ENCODE measurements around the gene EFHD2.
"Not testable (repeated sequence)": the region's sequence is repeated elsewhere in the genome, so short reads cannot be mapped to it uniquely, and the experiment has no call there.

The EFHD2 gene

DNA sequence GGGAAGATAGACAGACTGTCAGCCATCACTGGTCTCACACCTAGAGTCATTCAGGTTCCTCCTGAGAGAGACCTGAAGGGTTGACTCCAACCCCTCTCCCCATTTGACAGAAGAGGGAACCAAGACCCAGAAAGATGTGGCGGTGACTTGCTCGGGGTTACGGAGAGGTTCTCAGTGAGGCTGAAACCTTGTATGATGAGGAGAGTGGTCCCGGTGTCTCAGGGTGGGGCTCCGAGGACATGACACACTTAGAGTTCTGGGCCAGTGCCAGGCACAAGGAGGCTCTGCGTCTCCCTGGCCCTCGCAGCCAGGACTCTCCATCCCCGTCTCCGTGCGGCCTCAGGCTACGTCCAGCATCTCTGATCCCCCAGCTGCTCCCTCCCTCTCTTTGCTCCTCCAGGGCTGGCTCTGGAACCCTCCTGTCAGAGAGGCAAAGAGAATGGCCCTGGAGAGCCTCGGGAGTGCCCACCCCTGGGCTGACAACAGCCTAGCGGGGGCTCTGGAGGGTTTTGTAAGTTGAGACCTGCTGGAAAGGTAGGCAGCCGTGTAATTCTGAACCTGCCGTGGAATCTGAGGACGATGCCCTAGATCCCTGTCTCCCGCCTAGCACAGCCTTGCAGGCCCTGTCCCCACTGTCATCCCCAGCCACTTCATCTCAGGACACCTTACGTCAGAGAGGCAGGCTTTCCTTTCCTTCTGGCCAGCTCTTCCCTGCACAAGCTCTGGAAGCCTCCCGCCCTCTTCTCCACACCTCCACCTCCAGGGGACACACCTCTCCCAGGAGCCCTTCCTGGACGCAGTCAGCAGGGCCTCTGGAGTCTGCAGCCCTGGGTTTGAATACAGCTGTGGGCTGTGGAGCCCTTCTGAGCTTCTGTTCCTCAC, 4.1 kb downstream of the EFHD2 start:
- peak in 1 of 2 donors; percentile 6 for DNase-seq

- peak in 1 of 2 donors; percentile 10 for DNase-seq
Measured at GRCh38 chr1:15414445-15414983, 4.8 kb downstream of the EFHD2 start.

DNA sequence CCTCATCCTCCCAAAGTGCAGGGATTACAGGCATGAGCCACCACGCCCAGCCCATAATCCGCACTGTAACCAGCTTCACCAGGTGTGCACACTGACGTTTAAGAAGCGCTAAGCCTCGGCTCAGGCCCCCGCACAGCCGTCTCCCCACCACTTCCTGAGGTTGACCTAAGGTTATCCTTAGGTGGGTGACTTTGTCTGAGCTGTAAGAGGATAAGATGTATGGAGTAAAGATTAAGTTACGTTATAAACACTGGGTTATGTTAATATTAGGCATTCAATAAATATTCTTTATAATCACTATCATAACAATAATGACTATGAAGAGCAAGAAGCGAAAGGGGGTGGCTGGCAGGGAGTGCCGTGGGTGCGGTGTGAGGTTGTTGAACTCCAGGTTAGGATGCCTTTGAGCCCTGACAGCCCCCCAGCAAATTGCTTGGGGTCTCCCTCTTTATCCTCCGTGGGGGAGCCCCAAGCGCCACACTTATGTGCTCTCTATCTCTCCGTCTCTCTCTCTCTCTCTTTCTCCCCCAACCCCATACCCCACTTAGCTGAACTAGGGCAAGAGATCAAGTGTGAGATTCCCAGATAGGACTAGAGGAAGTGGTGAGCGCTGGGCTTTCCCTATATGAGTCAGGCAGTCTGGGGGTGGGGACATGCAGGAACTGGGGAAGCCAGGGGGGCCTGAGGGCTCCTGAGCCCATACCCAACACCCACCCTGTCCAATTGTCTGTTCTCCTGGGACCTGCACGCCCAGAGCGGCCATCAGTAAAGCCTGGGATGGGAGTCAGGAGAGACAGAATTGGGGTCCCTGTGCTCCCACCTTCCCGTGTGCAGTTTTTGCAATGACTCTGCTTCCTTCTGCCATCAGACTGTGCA, 7.6 kb downstream of the EFHD2 start:
- DNase-seq: peak; percentile 78 to 80

- no peak for DNase-seq
Measured at GRCh38 chr1:15418806-15419515, 9.3 kb downstream of the EFHD2 start.

DNA sequence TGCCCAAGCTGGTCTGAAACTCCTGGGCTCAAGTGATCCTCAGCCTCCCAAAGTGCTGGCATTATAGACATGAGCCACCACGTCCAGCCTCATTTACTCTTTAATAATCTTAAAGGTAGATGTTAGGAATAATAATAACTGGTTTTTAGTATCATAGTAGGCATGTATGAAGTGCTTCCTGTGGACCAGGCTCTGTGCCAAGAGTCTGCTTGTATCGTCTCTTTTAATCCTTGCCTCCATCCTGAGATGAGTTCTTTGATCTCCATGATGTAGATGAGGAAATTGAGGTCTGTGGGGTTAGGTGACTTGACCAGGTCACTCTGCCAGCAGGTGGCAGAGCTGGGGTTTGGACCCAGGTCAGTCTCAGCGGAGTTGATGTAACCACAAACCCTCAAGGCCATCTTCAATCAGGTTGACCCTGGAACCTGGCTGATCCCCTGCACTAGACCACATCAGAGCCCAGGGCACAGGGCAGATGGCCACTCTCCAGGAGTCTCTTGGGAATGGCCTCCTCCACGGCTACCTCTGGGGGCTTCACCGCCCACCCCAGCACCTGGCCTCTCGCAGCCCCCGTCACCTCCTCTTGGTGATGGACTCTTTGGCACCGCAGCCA, 11.3 kb downstream of the EFHD2 start:
- DNase-seq: no peak

GRCh38 chr1:15422871-15423270, 13.2 kb downstream of the EFHD2 start:
- DNase-seq: no peak

DNA sequence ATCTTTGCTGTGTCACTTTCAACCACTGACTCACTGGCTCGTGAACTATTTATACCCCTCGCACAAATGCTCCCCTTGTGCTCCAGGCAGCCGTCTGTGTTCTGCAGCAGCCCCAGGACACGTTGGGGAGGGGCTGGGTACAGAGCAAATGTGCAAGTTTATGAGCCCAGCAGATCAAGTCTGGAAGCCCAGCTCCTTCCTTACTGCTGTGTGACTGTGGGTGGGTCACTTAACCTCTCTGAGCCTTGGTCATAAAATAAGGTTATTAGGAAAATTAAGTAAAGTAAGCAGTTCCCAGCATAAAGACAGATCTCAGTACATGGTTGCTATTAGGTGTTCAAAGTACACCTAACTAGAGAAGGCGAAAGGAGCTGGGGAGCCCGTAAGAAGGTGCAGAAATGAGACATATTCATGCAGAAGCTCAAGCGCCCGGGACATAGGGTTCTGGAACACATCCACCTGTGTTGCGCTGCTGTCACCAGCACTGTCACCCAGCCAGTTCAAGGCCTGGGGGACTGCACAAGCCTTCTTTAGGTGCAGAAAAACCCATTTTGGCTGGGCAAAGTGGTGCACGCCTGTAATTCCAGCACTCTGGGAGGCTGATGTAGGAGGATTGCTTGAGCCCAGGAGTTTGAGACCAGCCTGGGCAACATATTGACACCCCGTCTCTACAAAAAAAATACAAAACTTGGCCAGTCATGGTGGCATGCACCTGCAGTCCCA, 13.8 kb downstream of the EFHD2 start:
- DNase-seq: no peak

DNA sequence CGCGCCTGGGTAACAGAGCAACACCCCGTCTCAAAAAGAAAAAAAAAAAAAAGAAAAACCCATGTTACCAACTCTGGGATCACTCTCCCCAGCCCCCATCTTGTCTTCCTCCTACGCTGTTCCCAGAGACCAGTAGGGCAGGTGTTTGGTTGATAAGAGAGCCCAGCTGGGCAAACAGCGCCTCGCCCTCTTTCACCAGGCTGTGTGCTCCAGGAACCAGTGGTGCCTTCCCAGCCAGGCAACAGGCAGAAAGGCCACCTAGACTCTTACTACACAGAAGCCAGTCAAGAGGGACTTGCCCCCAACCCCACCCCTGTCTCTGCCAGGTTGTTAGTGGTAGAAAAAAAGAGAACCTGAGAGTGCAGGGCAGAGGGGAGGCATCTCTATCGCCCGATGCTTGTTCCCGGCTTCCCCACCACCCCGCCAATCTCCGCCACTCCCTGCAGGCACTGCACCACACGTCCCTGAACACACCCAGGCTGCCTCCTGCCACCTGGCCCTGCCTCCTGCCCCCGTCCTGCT, 14.5 kb downstream of the EFHD2 start:
- DNase-seq: no peak

DNA sequence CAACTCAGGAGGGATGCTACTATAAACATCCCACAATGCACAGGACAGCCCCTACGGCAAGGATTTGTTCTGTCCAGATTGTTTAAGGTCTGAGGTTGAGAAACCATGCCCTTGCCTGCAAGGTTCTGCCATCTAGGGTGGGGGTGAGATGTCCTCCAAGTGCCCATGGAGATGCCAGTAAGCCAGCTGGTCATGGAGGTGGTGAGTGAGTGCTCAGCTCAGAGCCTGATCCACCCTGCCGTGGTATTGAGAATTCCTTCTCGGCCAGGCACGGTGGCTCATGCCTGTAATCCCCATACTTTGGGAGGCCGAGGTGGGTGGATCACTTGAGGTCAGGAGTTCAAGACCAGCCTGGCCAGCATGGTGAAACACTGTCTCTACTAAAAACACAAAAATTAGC, 15.3 kb downstream of the EFHD2 start:
- no peak for DNase-seq

- DNase-seq: no peak
Measured at GRCh38 chr1:15425521-15425920, 15.8 kb downstream of the EFHD2 start.

DNA sequence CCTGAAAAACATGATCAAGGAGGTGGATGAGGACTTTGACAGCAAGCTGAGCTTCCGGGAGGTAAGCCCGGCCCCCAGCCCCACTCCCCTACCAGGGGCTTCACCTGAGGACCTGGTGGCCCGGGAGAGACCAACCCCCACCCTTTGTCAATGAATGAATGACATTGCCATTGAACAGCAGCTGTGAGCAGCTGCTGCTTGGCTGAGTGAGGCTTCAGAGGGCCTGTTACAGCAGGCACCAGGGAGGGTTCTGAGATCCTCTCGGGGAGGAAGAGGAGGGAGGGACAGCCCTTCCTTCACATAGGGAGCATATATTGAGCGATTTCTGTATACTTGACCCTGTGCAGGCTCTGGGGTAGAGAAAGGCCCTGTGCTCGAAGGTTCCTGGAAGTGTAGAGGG, 16.3 kb downstream of the EFHD2 start:
- no peak for DNase-seq

- DNase-seq: peak in 1 of 2 donors; percentile 14
Measured at GRCh38 chr1:15426492-15427279, 17.0 kb downstream of the EFHD2 start.

- no peak for DNase-seq
Measured at GRCh38 chr1:15427280-15427666, 17.6 kb downstream of the EFHD2 start.

DNA sequence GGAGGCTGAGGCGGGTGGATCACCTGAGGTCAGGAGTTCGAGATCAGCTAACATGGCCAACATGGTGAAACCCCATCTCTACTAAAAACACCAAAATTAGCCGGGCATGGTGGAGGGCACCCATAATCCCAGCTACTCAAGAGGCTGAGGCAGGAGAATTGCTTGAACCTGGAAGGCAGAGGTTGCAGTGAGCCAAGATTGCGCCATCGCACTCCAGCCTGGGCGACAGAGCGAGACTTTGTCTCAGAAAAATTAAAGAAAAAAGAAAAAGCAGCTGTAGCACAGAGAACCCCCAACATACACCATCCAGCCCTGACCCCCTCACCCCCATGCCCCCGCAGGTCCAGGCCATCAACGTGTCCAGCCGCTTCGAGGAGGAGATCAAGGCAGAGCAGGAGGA, 18.6 kb downstream of the EFHD2 start:
- DNase-seq: not testable (repeated sequence)

DNA sequence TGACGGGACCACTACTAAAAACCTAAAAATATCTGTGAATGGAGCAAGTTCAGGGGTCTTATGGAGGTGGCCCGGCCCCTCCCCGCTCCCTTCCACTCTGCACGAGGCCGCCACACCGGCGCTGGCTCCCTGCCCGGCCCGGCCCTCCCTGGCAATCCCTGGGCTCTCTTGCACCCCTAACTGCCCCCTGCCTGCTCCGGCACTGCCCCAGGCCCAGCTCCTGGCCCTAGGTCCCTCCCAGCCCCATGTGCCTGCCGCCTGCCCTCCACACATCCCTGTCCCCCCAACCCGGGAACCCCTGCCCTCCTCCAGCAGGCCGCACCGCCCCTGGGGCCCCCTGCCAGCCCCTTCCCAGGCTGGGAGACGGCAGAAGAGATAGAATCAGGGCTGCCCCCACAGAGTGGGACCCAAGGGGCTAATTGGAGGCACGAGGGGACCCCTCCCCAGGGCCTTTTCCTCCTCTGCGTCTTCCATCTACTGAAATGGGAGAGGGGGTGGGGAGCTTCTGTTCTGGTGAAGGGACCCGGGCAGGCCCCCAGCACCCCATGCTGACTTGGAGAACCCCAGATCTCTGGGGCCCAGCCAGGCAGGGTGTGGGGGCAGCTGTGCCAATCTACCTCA, 19.2 kb downstream of the EFHD2 start:
- no peak for DNase-seq

- DNase-seq: peak in 1 of 2 donors; percentile 51
Measured at GRCh38 chr1:15429701-15430149, 20.0 kb downstream of the EFHD2 start.

- peak; percentile 73 to 78 for DNase-seq
Measured at GRCh38 chr1:15430787-15431570, 21.3 kb downstream of the EFHD2 start.

- DNase-seq: peak in 1 of 2 donors; percentile 11
Measured at GRCh38 chr1:15431571-15431948, 21.9 kb downstream of the EFHD2 start.

- DNase-seq: peak; percentile 6 to 11
Measured at GRCh38 chr1:15432324-15432723, 22.6 kb downstream of the EFHD2 start.

Data from CD4-positive, alpha-beta T cell treated with Interleukin-4 for 1 hour (primary cell).